ENCODE results near the gene FECH.

The FECH gene

GRCh38 chr18:57561261-57561660 lies 25.2 kb downstream of the FECH start:
- DNase-seq (ENCODE audit: low read depth) = no peak
- TF ChIP-seq CTCF (IDR thresholded peaks at IDR 0.05; ENCODE audit: low read depth, low read length) (no peak), MYC (IDR thresholded peaks at IDR 0.05; ENCODE audit: low read depth, low read length) (no peak), POLR2A (IDR thresholded peaks at IDR 0.05; ENCODE audit: extremely low read depth, insufficient read length) (no peak), MAX (IDR thresholded peaks at IDR 0.05; ENCODE audit: low read depth, low read length) (no peak)
- no peak overlapping the region for H3K4me3 ChIP-seq (ENCODE audit: low read depth, low read length)

GRCh38 chr18:57559314-57559713 lies 27.2 kb downstream of the FECH start:
- TF ChIP-seq MAX (IDR thresholded peaks at IDR 0.05; ENCODE audit: low read depth, low read length) (no peak), MYC (IDR thresholded peaks at IDR 0.05; ENCODE audit: low read depth, low read length) (no peak), POLR2A (IDR thresholded peaks at IDR 0.05; ENCODE audit: extremely low read depth, insufficient read length) (no peak), CTCF (IDR thresholded peaks at IDR 0.05; ENCODE audit: low read depth, low read length) (no peak)
- no peak for DNase-seq (ENCODE audit: low read depth)
- H3K4me3 ChIP-seq (ENCODE audit: low read depth, low read length) = no peak overlapping the region

- TF ChIP-seq POLR2A (IDR thresholded peaks at IDR 0.05; ENCODE audit: extremely low read depth, insufficient read length) (no peak), MYC (IDR thresholded peaks at IDR 0.05; ENCODE audit: low read depth, low read length) (no peak), CTCF (IDR thresholded peaks at IDR 0.05; ENCODE audit: low read depth, low read length) (no peak)
- no peak overlapping the region for H3K4me3 ChIP-seq (ENCODE audit: low read depth, low read length)
- peak; percentile 14 for DNase-seq (ENCODE audit: low read depth)
Measured at GRCh38 chr18:57555134-57555533, 31.4 kb downstream of the FECH start.

- TF ChIP-seq POLR2A (IDR thresholded peaks at IDR 0.05; ENCODE audit: extremely low read depth, insufficient read length) = no peak
- no peak for TF ChIP-seq CTCF (IDR thresholded peaks at IDR 0.05; ENCODE audit: low read depth, low read length)
- no peak for TF ChIP-seq MAX (IDR thresholded peaks at IDR 0.05; ENCODE audit: low read depth, low read length)
- TF ChIP-seq MYC (IDR thresholded peaks at IDR 0.05; ENCODE audit: low read depth, low read length) = no peak
- DNase-seq (ENCODE audit: low read depth) = no peak
- no peak overlapping the region for H3K4me3 ChIP-seq (ENCODE audit: low read depth, low read length)
Measured at GRCh38 chr18:57550510-57550909, 36.0 kb downstream of the FECH start.

- DNase-seq (ENCODE audit: low read depth) = no peak
- TF ChIP-seq CTCF (IDR thresholded peaks at IDR 0.05; ENCODE audit: low read depth, low read length) (no peak), MYC (IDR thresholded peaks at IDR 0.05; ENCODE audit: low read depth, low read length) (no peak), MAX (IDR thresholded peaks at IDR 0.05; ENCODE audit: low read depth, low read length) (no peak), POLR2A (IDR thresholded peaks at IDR 0.05; ENCODE audit: extremely low read depth, insufficient read length) (no peak)
- H3K4me3 ChIP-seq (ENCODE audit: low read depth, low read length) = no peak overlapping the region
Measured at GRCh38 chr18:57547260-57547659, 39.2 kb downstream of the FECH start.
